GM23338 (cell line): Measurements from ENCODE around the gene RBPJL. TPM values are rescaled to one million over a fixed set of nuclear protein-coding genes. Genes with fewer than 3 reads are reported as not detected.

ENCODE experiments used
- ATAC-seq: fragments of 200-7000 bp; cut with Tn5 transposase; 3 replicates; pipeline ENCODE4 v1.9.1; 2020
- DNase-seq: peaks from one replicate; pipeline ENCODE4 v3.0.0-alpha.2; 2015; ENCODE audit warnings: low spot score
- H2AFZ ChIP-seq: fragments of 200-600 bp; sonication (generic); 2 replicates; pipeline ENCODE4 v1.8.0; 2016; ENCODE audit warnings: antibody characterized with exemption, mild to moderate bottlenecking, moderate library complexity
- H3F3A ChIP-seq: fragments of 200-600 bp; sonication (generic); replicated peaks from 2 replicates; pipeline ENCODE4 v1.8.0; 2017; ENCODE audit warnings: antibody characterized with exemption, mixed run types, low read depth
- H3K27ac ChIP-seq: fragments of 200-600 bp; sonication (generic); 2 replicates; pipeline ENCODE4 v1.6.1; 2016; ENCODE audit warnings: low read depth
- H3K27me3 ChIP-seq: fragments of 200-600 bp; sonication (generic); 2 replicates; pipeline ENCODE4 v1.8.0; 2016; ENCODE audit warnings: mild to moderate bottlenecking, mixed run types, moderate library complexity; ENCODE audit not compliant: insufficient read depth
- H3K36me3 ChIP-seq: fragments of 200-600 bp; sonication (generic); 2 replicates; pipeline ENCODE4 v1.8.0; 2016; ENCODE audit warnings: mild to moderate bottlenecking; ENCODE audit not compliant: insufficient read depth
- H3K4me1 ChIP-seq: fragments of 200-600 bp; sonication (generic); 2 replicates; pipeline ENCODE4 v1.8.0; 2016; ENCODE audit warnings: mild to moderate bottlenecking, moderate library complexity; ENCODE audit not compliant: insufficient read depth
- H3K4me2 ChIP-seq: fragments of 200-600 bp; sonication (generic); 2 replicates; pipeline ENCODE4 v1.7.1; 2017; ENCODE audit warnings: mixed run types
- H3K4me3 ChIP-seq: fragments of 200-600 bp; sonication (generic); 2 replicates; pipeline ENCODE4 v1.6.1; 2016; ENCODE audit warnings: mixed run types
- H3K79me2 ChIP-seq: fragments of 200-600 bp; sonication (generic); replicated peaks from 2 replicates; pipeline ENCODE4 v1.8.0; 2017; ENCODE audit warnings: mild to moderate bottlenecking; ENCODE audit not compliant: insufficient read depth
- H3K9me2 ChIP-seq: fragments of 200-600 bp; sonication (generic); 2 replicates; pipeline ENCODE4 v1.8.0; 2017; ENCODE audit not compliant: insufficient read depth
- H4K20me1 ChIP-seq: fragments of 200-600 bp; sonication (generic); replicated peaks from 2 replicates; pipeline ENCODE4 v1.8.0; 2017; ENCODE audit warnings: mild to moderate bottlenecking; ENCODE audit not compliant: insufficient read depth
- H3K27ac Mint-ChIP-seq: 2 replicates; pipeline ENCODE4 v1.8.0; 2020; ENCODE audit warnings: inconsistent platforms, mild to moderate bottlenecking, moderate library complexity, mixed read lengths
- H3K27me3 Mint-ChIP-seq: 3 replicates; pipeline ENCODE4 v1.8.0; 2022; ENCODE audit warnings: low read depth, mild to moderate bottlenecking, moderate library complexity, mixed read lengths, inconsistent platforms; ENCODE audit not compliant: insufficient read depth, poor library complexity
- H3K36me3 Mint-ChIP-seq: 3 replicates; pipeline ENCODE4 v1.8.0; 2021; ENCODE audit warnings: low read depth, mild to moderate bottlenecking, inconsistent platforms, moderate library complexity, mixed read lengths
- H3K4me1 Mint-ChIP-seq: 3 replicates; pipeline ENCODE4 v1.8.0; 2020; ENCODE audit warnings: mild to moderate bottlenecking, inconsistent platforms, mixed read lengths
- H3K4me3 Mint-ChIP-seq: 3 replicates; pipeline ENCODE4 v1.8.0; 2021; ENCODE audit warnings: moderate library complexity, mild to moderate bottlenecking, inconsistent platforms, mixed read lengths
- H3K9me3 Mint-ChIP-seq: 3 replicates; pipeline ENCODE4 v1.8.0; 2020; ENCODE audit warnings: moderate library complexity, mild to moderate bottlenecking, inconsistent platforms, mixed read lengths
- CREB1 ChIP-seq: fragments of 250-450 bp; sonication (Bioruptor Pico); IDR thresholded peaks from 2 replicates; pipeline ENCODE4 v1.5.0; 2020; ENCODE audit warnings: low read depth, mild to moderate bottlenecking, moderate library complexity
- ETS1 ChIP-seq: IDR thresholded peaks from 2 replicates; pipeline ENCODE4 v1.6.1; 2016; ENCODE audit warnings: antibody characterized with exemption
- EZH2 ChIP-seq: fragments of 200-600 bp; sonication (generic); IDR thresholded peaks from one replicate; pipeline ENCODE4 v1.8.0; 2017; ENCODE audit warnings: antibody characterized with exemption, mild to moderate bottlenecking, low read depth; ENCODE audit not compliant: unreplicated experiment
- EZH2phosphoT487 ChIP-seq: fragments of 200-600 bp; sonication (generic); IDR thresholded peaks from one replicate; pipeline ENCODE4 v1.8.1; 2018; ENCODE audit warnings: antibody characterized with exemption; ENCODE audit not compliant: unreplicated experiment
- NANOG ChIP-seq: IDR thresholded peaks from 2 replicates; pipeline ENCODE4 v1.6.1; 2016; ENCODE audit warnings: antibody characterized with exemption, borderline replicate concordance
- POLR2AphosphoS5 ChIP-seq: IDR thresholded peaks from 2 replicates; pipeline ENCODE4 v1.6.1; 2016; ENCODE audit warnings: antibody characterized with exemption, low read depth
- REST ChIP-seq: IDR thresholded peaks from one replicate; pipeline ENCODE4 v1.6.1; 2018; ENCODE audit warnings: antibody characterized with exemption; ENCODE audit not compliant: unreplicated experiment
- STAT1 ChIP-seq: IDR thresholded peaks from one replicate; pipeline ENCODE4 v1.6.1; 2016; ENCODE audit warnings: antibody characterized with exemption; ENCODE audit not compliant: unreplicated experiment
- ZNF462 ChIP-seq: fragments of 250-450 bp; sonication (Bioruptor Pico); IDR thresholded peaks from 2 replicates; pipeline ENCODE4 v1.5.0; 2020; ENCODE audit warnings: mild to moderate bottlenecking, moderate library complexity
- polyA plus RNA-seq: library from polyadenylated mRNA; unstranded; fragments of >200 nt; fragmentation: Nextera tagmentation; extraction: Ambion mirVana; gene quantifications from 2 replicates; pipeline ENCODE4 v1.2.1, GENCODE V29; 2016
- total RNA-seq: library from RNA; depleted of rRNA; stranded (reverse); fragments of >200 nt; shearing (Covaris generic); gene quantifications from 2 replicates; pipeline ENCODE4 v1.2.3, GENCODE V29; 2014

RBPJL gene
- total and polyA plus RNA-seq, 2 experiments from 2014 or later = 0.44 to 0.66 TPM

- TF ChIP-seq ZNF462 (no peak), POLR2AphosphoS5 (no peak), STAT1 (no peak)
These were observed 23.7 kb upstream of the RBPJL start (continued) for GRCh38 chr20:45282700-45283550.

- Histone ChIP-seq H3K79me2 (no peaks in the 10 kb centered on the region), H3K4me1 (no peaks in the 10 kb centered on the region), H3K27me3 (no peaks in the 10 kb centered on the region), H3K4me2 (no peak overlapping the region), H3K36me3 (no peaks in the 10 kb centered on the region), H3F3A (no peaks in the 10 kb centered on the region), H3K27ac (no peak overlapping the region), H3K4me3 (no peak overlapping the region), H2AFZ (no peak overlapping the region), H3K9me2 (no peaks in the 10 kb centered on the region), H4K20me1 (no peaks in the 10 kb centered on the region)
- Mint-ChIP-seq H3K27me3 (peaks cover 3% of the 10 kb centered on the region), H3K4me3 (no peak overlapping the region), H3K9me3 (no peaks in the 10 kb centered on the region; the same call in 2 of the 3 replicates), H3K27ac (no peak overlapping the region), H3K4me1 (no peaks in the 10 kb centered on the region), H3K36me3 (no peaks in the 10 kb centered on the region)
- peak; percentile 26; the same call in 1 of the 3 replicates for ATAC-seq
- DNase-seq = no peak
- TF ChIP-seq ETS1 (no peak), EZH2 (no peak), REST (no peak), POLR2AphosphoS5 (no peak), EZH2phosphoT487 (no peak), NANOG (no peak), CREB1 (CRISPR knock-in tag) (no peak)
These were observed 23.0 kb upstream of the RBPJL start for GRCh38 chr20:45283551-45284057.
